HG03196 (cell line): Measurements from ENCODE around the gene ANK2.

Experiments
- ATAC-seq: cut with Tn5 transposase; IDR thresholded peaks from one replicate; pipeline ENCODE4 v1.9.1; 2021; ENCODE audit not compliant: unreplicated experiment

ANK2 gene

DNA sequence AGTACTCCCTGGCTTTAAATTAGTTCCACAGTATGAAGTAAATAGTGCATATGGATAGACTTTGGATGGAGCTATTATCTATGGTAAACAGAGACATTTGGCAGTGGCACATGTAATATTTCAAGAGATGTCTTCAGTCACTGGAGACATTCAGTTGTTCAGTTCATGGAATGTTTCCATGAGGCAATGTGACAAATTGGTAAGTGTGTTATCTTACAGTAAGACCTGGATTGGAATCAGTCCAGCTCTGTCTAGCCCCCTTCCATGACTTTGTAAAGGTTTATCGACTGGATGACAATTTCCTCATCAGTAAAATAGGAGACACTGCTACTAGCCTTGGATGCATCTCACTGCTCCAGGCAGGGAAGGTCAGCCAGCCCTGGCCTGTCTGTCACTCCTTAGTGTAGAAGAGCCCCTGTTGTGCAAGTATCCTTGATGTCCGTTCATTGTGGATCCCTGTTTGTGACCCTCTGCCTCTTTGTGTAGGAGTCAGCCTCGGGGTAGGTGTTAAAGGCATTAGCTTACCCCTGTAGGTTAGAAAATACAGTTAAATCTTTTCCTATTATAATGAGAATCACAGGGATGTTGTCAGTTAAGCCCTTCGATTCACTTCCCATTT lies 335.9 kb downstream of the ANK2 start:
- no peak for ATAC-seq

DNA sequence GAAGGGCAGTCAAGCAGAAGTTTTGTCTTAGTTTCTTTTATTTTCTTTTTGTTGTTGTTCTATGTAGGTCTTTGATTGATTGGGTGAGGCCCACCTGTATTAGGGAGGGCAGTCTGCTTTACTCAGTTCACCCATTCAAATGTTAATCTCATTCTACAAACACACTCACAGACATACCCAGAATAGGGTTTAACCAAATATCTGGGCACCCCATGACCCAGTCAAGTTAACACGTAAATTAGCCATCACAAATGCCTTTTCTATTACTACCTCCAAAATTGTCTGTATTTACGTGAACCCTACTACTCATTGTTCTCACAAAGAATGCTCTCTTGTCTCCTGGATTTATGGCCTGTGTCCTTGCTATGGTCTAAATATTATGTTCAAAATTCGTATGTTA lies 339.7 kb downstream of the ANK2 start:
- ATAC-seq: no peak

DNA sequence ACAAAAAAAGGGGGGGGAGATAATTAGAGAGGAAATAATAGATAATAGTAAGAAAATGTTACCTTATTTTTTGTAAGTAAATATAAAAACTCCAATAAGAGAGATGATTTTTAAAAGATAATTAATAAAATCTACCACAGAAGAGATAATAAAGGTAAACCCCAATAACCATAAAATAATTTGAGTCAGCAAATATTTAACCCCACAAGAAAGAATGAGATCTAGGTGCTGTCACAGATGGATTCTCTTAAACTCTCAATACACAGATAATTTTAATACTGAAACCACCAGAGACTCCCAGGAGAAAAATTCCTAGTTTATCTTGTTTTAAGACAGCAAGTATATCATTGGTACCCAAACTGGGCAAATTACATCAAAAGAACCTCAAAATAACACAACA lies 341.4 kb downstream of the ANK2 start:
- ATAC-seq: no peak

DNA sequence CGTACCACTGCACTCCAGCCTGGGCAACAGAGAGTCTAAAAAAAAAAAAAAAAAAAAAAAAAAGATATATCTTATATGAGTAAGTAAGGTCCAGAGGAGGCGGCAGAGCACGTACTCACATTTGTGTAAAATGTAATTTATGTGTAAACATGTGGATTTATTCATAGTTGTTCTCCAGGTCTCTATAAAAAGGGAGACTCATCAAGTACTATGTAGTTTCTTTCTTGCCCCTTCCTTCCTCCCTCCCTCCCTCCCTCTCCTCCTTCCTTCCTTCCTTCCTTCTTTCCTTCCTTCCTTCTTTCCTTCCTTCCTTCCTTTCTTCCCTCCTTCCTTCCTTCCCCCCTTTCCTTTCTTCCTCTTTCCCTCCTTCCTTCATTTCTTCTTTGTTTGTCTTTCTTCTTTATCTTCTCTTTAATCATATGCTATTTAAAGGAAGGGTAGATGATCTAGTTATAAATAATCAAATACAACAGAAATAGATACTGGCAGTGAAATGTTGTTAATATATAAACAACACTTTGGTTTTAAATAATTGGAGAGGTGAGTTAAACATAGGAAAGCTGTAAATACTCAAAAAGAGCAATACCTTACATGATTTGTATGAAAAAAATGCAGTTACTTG lies 344.8 kb downstream of the ANK2 start:
- ATAC-seq: no peak

DNA sequence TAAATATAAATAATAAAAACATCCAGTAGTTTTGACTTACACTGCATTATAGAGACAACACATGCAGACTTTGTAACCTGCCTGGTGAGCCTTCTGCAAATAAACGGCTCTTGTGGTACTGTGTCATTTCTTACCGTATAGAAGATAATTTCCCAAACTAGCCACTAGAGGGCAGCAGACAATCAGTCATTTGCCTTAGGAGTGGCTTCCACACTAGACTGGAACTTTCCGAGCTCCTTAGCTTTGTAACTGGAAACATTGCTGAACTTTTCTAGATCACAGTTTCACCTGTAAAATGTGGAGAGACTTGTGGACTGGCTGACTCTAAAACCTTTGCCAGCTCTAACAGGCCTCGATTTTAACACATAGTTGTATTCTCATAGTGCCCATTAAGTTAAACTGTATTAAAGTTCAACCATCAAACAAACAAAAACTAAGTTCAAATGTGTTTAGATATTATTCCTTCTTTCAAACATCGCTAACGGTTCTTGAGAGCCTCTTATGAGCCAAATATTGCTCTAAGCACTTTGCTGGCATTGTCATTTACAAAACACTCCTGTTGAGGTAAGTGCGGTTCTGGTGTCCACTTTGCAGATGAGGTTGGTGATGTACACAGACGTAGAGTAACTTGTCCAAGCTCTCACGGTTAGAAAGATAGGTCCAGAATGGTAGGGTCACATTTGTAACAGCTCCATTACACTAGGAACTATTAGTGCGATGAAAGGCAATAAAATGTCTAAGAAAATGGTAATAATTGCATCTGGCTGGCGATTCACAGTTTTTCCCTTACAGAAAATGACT lies 345.5 kb downstream of the ANK2 start:
- ATAC-seq: peak; percentile 93

DNA sequence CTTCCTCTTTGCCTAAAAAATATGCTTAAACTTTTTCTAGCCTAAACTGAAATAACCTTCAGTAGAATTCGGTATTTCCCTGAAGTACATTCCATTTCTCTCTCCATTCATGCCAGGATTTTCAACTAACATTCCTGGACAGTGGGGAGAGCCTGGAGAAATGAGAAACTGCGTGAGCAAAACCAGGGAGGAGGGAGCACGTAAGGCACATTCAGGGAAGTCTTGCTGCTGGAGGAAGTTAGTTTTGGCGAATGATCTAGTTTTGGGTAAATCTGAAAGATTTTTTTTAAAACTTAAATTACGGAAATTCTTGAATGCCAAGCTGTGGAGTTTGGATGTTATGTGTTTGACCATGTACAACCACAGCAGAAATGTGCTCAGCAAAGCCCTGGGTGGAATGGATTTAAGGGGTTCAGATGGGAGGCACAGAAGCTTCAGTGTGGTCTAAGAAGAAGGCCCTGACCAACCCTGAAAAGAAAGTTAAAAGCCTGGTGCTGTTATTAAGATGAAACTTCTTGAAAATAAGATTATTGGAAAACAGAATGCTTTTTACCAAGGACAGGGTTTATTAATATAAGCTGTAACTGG lies 347.8 kb downstream of the ANK2 start:
- no peak for ATAC-seq

DNA sequence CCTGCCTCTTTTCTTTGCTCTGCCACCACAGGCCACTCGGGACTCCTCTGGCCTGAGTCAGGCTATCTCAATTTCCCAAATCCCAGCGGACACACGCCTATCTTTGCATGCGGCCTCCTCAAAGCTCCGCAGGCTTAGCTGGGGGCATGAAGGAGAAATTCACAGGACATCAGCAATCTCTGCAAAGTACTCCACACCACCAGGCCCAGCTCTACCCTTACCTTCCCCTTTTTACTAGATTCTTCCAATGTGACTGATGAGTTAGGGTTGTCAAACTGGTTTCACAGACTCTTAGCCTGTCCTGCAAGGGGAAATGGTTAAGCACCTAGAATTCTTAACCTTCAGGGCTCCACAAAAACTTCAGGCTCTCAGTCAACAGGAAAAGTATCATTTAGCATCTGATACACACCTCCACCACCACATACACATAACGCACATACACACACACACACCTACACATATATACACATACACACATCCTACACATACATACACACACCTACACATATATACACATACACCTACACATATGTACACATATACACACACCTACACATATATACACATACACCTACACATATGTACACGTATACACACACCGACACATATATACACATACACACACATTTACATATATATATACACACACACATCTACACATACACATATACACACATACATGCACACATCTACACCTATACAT lies 349.1 kb downstream of the ANK2 start:
- no peak for ATAC-seq

DNA sequence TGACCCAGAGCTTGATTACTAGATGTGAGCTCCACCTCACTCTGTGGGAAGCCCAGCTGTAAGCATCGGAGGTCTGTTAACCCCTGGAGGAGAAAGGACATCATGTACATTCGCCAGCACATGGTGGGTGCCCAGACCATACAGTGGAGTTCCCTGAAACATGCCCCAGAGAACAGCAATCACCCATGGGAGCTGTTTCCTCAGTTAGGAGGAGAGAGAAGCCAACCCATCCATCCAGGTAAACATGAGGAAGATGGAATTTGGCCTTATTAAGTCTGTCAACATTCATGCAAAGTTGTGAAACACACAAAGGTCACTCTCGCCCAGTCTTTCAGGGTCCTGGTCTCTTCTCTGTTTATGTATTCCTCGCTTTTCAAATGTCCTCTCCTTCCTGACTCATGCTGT lies 354.7 kb downstream of the ANK2 start:
- no peak for ATAC-seq

DNA sequence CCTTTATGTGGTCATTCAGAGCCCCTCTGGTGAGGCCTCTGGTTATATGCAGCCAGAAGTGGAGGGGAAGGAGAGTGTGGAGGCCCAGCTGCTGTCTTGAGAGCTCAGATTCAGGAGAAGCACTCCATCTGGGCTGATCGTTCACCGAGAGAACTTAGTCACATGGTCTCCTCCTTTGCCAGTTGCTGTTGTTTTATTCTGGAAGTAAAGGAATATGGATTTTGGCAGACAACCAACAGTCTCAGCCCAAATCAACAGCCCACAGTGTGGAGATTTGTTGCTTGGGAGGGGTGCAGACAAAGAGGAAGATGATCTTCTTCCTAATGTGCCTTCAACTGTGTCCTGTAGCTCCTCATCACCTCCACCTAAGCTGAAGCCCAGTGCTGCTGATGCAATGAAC lies 355.4 kb downstream of the ANK2 start:
- no peak for ATAC-seq

DNA sequence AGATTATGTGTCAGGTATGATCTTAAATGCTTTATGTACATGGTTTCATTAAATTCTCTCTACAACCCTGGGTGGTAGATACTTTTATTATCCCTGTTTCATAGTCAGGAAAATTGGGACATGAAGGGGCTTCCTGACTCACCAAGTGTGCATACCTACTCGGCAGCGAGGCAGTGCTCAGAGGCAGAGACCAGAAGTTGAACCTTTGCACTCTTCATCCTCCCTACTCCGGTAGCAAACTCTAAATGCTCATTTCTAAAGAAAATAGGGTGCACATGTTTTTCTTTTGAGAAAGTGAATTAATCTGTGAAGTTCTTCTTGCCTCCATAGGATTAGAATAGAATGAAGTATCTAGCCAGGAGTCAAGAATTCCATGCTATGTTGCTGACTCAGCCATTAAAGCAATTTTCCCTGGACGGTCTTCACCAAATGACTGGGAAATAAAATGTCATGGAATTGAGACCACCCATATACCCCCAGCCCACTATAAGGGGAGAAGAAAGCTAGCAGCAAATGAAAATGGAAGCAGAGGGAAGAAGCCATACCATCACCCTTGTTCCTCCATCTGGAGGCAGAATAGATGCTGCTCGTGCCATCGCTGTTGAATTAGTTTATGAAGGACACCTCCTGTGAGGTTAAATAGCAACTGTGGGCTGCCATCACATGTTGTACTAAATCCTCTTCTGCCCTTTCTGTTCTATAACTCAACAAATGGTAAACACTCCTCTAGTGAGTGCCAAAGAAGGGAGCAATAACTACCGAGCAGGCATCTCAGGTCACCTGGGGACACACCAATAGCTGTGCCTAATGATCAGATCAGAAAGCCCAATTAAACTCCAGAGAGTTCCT lies 356.6 kb downstream of the ANK2 start:
- ATAC-seq: no peak

DNA sequence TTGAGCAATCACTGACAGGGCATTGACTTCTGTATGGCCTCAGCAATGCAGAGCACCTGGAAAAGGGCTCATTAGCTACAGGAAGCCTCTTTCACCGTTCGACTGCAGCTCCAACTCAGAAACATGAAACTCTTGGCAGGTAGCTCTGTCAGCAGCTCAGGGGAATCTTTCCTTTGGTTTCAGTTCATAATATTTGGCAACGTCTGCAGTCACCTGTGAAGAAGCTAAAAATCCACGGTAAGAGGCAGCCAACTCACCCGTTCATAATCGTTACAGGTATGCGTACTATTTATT lies 357.2 kb downstream of the ANK2 start:
- ATAC-seq: no peak

DNA sequence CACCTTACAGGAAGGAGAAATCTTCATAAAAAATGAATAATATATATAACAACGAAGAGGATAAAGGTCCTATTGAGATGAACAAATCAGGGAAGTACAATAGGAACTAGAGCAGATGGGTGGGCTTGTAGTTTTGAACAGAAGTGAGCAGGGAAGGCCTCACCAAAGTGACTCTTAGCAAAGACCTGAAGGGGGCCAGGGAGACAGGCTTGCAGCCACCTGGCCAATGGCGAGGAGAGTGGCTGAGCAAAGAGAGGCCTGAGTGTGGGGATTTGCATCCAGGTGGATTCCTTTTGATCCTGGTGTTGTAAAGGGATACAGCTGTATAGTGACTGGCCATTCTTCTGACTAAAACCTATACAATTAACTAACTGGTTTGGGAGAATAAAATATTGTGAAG lies 358.0 kb downstream of the ANK2 start:
- ATAC-seq: no peak

DNA sequence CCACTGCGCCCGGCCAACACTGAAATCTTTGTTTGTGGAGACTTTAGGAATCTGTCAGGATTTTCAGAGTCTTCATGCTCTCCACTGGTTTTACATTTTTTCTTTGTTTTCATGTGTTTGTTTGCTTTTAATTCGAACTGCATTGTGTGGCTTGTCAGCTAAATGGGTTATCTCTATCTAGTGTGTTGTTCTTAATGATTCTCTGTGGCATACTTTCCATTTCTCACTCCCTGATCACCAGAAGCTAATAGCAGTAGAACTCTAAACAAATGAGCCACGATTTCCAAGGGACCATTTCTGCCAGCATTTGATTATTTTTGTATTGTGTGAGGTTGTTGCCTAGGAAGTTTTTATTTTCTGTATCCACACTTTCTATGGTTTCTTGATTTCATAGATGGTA lies 359.7 kb downstream of the ANK2 start:
- ATAC-seq: no peak

DNA sequence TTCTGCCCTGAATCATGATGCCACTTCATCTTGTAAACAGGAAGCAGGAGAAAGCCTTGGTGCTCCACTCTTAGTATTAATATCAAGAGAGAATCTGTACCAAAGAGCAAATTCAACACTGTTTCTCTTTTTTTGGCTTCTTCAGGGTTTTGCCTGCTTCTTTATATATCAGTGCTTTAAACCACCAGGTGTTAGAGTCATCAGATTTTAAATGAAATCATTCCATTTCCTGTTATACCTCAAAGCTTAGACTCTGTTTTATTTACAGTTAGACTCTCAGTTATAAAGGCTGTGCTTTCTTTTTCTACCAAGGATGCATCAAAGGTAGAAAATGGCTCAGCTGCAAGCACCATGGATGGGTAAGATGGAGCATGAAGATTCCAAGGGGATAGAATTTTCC lies 361.2 kb downstream of the ANK2 start:
- ATAC-seq: no peak

DNA sequence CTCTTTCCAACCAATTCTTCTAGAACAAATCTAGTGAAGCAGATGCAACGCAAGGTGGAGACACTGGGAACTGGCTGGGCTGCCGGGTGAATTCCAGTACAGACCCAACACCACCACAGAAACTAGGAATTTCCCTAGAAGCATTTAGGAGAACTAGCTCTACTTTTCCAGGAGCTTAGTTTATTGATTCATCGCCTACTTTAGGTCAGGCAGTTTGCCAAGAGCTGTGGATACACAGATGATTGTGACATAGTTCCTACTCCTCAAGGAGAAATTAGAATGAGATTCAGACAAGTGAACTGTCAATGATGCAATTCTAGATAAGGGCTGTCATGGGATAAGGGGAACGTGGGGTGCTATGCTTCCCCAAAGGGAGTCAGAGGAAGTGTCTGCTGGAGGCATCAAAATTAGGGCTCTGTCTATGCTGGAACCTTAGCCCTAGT lies 362.1 kb downstream of the ANK2 start:
- ATAC-seq: no peak

DNA sequence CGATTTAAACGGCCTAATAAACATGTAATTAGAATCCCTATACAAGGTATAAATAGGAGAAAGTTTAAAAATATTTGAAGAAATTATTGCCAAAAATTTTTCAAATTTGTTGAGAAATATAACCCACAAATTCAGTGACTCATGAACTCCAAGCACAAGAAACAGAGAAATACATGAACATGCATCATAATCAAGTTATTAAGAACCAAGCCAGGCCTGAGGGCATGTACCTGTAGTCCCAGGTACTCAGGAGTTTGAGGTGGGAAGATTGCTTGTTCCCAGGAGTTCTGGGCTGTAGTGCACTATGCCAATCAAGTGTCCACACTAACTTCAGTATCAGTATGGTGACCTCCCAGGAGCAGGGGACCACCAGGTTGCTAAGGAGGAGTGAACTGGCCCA lies 370.2 kb downstream of the ANK2 start:
- no peak for ATAC-seq

DNA sequence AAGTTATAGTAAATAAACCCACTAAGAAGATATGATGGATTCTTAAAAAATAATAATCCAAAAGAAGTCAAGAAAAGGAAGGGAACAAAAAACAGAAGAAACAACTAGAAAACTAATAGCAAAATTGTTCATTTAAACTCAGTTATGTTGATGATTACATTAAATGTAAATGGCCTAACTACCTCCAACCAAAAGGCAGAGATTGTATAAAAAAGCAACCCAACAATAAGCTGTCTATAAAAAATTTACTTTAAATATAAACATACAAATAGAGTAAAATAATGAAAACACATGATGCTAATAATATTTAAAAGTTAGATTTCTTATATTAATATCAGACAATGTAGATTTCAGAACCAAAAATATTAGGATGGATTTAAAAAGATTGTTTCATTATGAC lies 371.5 kb downstream of the ANK2 start:
- ATAC-seq: no peak

DNA sequence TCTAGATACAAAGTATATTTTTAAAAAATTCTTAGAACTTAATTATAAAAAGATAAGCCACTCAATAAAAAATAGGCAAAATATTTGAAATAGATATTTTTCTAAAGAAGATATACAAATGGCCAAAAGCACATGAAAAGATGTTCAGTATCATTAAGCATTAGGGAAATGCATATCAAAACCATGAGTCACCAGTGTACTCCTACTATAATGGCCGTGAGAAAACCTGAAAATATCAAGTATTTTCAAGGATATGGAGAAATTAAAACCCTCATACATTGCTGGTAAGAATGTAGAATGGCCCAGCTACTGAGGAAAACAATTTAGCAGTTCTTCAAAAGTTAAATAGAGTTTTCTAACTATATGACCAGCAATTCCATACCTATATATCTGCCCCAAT lies 374.2 kb downstream of the ANK2 start:
- ATAC-seq: no peak

DNA sequence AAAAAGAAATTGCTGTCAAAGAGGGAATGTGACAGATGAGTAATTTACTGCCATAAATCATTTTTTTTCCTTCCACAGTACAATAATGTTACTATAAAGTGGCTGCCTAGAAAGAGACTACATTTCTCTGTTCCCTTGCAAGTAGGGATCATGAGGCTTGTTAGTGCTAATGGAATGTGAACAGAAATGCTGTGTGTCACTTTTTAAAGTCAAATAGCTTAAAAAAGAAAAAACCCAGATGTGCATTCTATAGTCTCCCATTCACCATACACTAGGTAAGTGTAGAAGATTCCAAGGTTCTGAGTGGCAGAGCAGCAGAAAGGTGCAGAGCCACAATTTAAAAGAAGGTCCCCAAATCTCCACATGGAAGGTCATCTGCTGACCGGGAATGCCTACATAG lies 383.7 kb downstream of the ANK2 start:
- no peak for ATAC-seq
